ENCODE data around the gene ZNF776. TPM values are rescaled to one million over a fixed set of nuclear protein-coding genes. Genes with fewer than 3 reads are reported as not detected.
"Not testable (repeated sequence)": the region's sequence is repeated elsewhere in the genome, so short reads cannot be mapped to it uniquely, and the experiment has no call there.

ZNF776 gene
- total RNA-seq, 1 donor from 2014 or later = 14.7 TPM

GRCh38 chr19:57712222-57712621 is 34.4 kb upstream of the ZNF776 start:
- H3K4me3 Mint-ChIP-seq (ENCODE audit: unreplicated experiment) = no peak overlapping the region
- H3K9me3 Mint-ChIP-seq (ENCODE audit: low read depth) = peaks cover 30% of the 10 kb centered on the region
- H3K27me3 Mint-ChIP-seq (ENCODE audit: low read depth) = no peaks in the 10 kb centered on the region
- DNase-seq (ENCODE audit: low spot score) = no peak
- H3K27ac Mint-ChIP-seq (ENCODE audit: unreplicated experiment) = no peak overlapping the region
- peaks cover 23% of the 10 kb centered on the region for H3K36me3 Mint-ChIP-seq (ENCODE audit: low read depth)
- H3K4me1 Mint-ChIP-seq (ENCODE audit: low read depth) = peaks cover 26% of the 10 kb centered on the region
- TF ChIP-seq CTCF (IDR thresholded peaks at IDR 0.05) = no peak

- H3K9me3 Mint-ChIP-seq (ENCODE audit: low read depth) = peaks cover 63% of the 10 kb centered on the region
Observed at GRCh38 chr19:57719424-57719823, 27.2 kb upstream of the ZNF776 start.

GRCh38 chr19:57719901-57720519 is 26.6 kb upstream of the ZNF776 start:
- Mint-ChIP-seq H3K27me3 (ENCODE audit: low read depth) (no peaks in the 10 kb centered on the region), H3K27ac (ENCODE audit: unreplicated experiment) (no peak overlapping the region), H3K4me1 (ENCODE audit: low read depth) (peaks cover 3% of the 10 kb centered on the region), H3K9me3 (ENCODE audit: low read depth) (peaks cover 62% of the 10 kb centered on the region), H3K4me3 (ENCODE audit: unreplicated experiment) (no peak overlapping the region), H3K36me3 (ENCODE audit: low read depth) (peaks cover 64% of the 10 kb centered on the region)
- no peak for DNase-seq (ENCODE audit: low spot score)
- no peak for TF ChIP-seq CTCF (IDR thresholded peaks at IDR 0.05)

More at GRCh38 chr19:57719424-57719823, 27.2 kb upstream of the ZNF776 start:
- DNase-seq (ENCODE audit: low spot score) = no peak
- H3K36me3 Mint-ChIP-seq (ENCODE audit: low read depth) = peaks cover 64% of the 10 kb centered on the region
- no peak overlapping the region for H3K27ac Mint-ChIP-seq (ENCODE audit: unreplicated experiment)
- TF ChIP-seq CTCF (IDR thresholded peaks at IDR 0.05) = no peak
- no peaks in the 10 kb centered on the region for H3K4me1 Mint-ChIP-seq (ENCODE audit: low read depth)
- no peaks in the 10 kb centered on the region for H3K27me3 Mint-ChIP-seq (ENCODE audit: low read depth)
- no peak overlapping the region for H3K4me3 Mint-ChIP-seq (ENCODE audit: unreplicated experiment)

- H3K27me3 Mint-ChIP-seq (ENCODE audit: low read depth) = no peaks in the 10 kb centered on the region
- peaks cover 58% of the 10 kb centered on the region for H3K9me3 Mint-ChIP-seq (ENCODE audit: low read depth)
- no peak overlapping the region for H3K4me3 Mint-ChIP-seq (ENCODE audit: unreplicated experiment)
- DNase-seq (ENCODE audit: low spot score) = no peak
- TF ChIP-seq CTCF (IDR thresholded peaks at IDR 0.05) = no peak
- H3K36me3 Mint-ChIP-seq (ENCODE audit: low read depth) = peaks cover 62% of the 10 kb centered on the region
- H3K4me1 Mint-ChIP-seq (ENCODE audit: low read depth) = peaks cover 5% of the 10 kb centered on the region
- H3K27ac Mint-ChIP-seq (ENCODE audit: unreplicated experiment) = no peak overlapping the region
Observed at GRCh38 chr19:57720878-57721277, 25.7 kb upstream of the ZNF776 start.

- peak; percentile 83 for TF ChIP-seq CTCF (IDR thresholded peaks at IDR 0.05)
- H3K4me1 Mint-ChIP-seq (ENCODE audit: low read depth); H3K4me3 Mint-ChIP-seq (ENCODE audit: unreplicated experiment); H3K36me3 Mint-ChIP-seq (ENCODE audit: low read depth); H3K27me3 Mint-ChIP-seq (ENCODE audit: low read depth); DNase-seq (ENCODE audit: low spot score); H3K9me3 Mint-ChIP-seq (ENCODE audit: low read depth); H3K27ac Mint-ChIP-seq (ENCODE audit: unreplicated experiment): not testable (repeated sequence)
Observed at GRCh38 chr19:57738320-57738719, 8.3 kb upstream of the ZNF776 start.

- H3K27me3 Mint-ChIP-seq (ENCODE audit: low read depth); H3K9me3 Mint-ChIP-seq (ENCODE audit: low read depth); H3K4me3 Mint-ChIP-seq (ENCODE audit: unreplicated experiment); DNase-seq (ENCODE audit: low spot score); H3K4me1 Mint-ChIP-seq (ENCODE audit: low read depth); H3K27ac Mint-ChIP-seq (ENCODE audit: unreplicated experiment); H3K36me3 Mint-ChIP-seq (ENCODE audit: low read depth): not testable (repeated sequence)
Observed at GRCh38 chr19:57738770-57739169, 7.8 kb upstream of the ZNF776 start.

Data from chondrocyte (in vitro differentiated cells).